Measurements from ENCODE around the gene BBS9. TPM values are rescaled to one million over a fixed set of nuclear protein-coding genes. Genes with fewer than 3 reads are reported as not detected.

The BBS9 gene
- total RNA-seq, 1 donor from 2014 or later: 18.6 TPM

GRCh38 chr7:33494474-33494873 lies 365.1 kb downstream of the BBS9 start:
- Mint-ChIP-seq H3K36me3 (ENCODE audit: low read depth) (no peaks in the 10 kb centered on the region), H3K4me1 (no peaks in the 10 kb centered on the region)
- POLR2A ChIA-PET: no interaction called here

GRCh38 chr7:33495207-33495606 lies 365.8 kb downstream of the BBS9 start:
- Mint-ChIP-seq H3K4me3 (no peak overlapping the region), H3K27me3 (no peaks in the 10 kb centered on the region), H3K9me3 (no peaks in the 10 kb centered on the region), H3K36me3 (ENCODE audit: low read depth) (no peaks in the 10 kb centered on the region), H3K27ac (no peak overlapping the region), H3K4me1 (no peaks in the 10 kb centered on the region)
- no peak for ATAC-seq (ENCODE audit: low read depth)
- POLR2A ChIA-PET: no interaction called here
- CTCF ChIA-PET: no interaction called here
- intact Hi-C loops (cut with micrococcal nuclease): no loop called here
- no peak for TF ChIP-seq CTCF (IDR thresholded peaks at IDR 0.05)
- no peak for DNase-seq

More at GRCh38 chr7:33494474-33494873, 365.1 kb downstream of the BBS9 start:
- CTCF ChIA-PET: no interaction called here
- DNase-seq: no peak
- no peak for TF ChIP-seq CTCF (IDR thresholded peaks at IDR 0.05)
- H3K9me3 Mint-ChIP-seq: no peaks in the 10 kb centered on the region
- no peaks in the 10 kb centered on the region for H3K27me3 Mint-ChIP-seq
- intact Hi-C loops (cut with micrococcal nuclease): no loop called here
- ATAC-seq (ENCODE audit: low read depth): no peak
- no peak overlapping the region for H3K27ac Mint-ChIP-seq
- no peak overlapping the region for H3K4me3 Mint-ChIP-seq

DNA sequence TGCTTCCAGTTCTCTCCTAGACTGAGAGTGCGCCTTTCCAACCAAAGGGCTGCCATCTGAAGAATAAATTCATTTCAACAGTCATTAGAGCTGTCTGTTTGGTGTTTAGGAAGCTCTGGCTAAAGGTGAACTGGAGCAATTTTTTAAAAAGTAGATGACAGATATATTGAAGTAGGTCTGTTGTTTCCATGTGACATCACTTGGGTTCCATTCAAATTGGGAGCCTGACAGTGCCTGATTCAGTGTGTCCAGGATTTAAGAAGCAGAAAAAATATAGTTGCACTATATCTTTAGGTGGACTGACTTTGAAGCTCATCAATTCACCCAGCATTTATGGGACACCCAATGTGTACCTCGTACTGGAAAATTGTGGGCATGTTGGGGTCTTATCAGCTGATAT lies 367.7 kb downstream of the BBS9 start:
- ATAC-seq (ENCODE audit: low read depth): no peak
- CTCF ChIA-PET: no interaction called here
- H3K4me1 Mint-ChIP-seq: no peaks in the 10 kb centered on the region

DNA sequence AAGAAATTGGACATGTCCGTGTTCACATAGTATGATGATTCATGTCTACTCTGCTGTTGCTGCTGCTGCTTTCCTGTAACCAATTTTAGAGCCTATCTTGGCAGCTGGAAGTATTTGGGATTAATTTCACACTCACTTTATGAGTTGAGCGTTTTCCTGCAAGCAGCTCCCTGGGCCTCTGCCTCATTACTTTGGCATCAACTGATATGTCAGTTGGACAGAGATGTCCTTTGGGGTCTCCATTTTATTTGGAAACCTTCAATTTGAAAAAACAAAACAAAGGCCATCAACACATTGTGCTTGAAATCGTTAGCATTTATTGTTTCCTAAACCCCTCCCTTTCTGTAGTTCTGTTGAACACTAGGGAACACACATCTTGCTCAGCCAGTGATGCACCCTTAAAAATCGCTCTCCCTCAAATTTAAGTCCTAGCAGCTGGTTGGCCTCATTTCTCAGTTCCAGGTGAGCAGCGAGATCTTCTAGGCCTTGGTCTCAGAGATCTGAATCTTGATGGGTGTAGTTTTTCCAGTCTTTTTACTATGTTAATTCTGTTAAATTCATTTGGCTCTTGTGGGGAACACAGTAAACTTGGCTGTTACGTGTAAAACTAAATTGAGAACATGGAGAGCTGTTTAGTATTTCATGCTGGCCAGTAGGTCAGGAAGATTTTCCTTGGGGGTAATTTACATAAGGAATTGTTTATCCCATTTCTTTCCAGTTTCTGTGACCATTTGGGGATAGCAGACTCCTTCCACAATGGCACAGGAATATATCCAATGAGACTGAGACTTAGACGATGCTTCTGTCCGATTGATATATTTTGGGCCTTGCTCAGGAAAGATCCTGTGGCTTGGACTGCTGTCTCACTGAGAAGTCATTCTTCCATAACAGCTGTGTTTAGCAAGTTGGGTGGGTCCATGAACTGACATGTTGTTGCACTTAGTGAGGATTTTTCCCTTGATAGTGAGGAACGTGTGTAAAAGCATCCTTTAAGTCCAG lies 371.6 kb downstream of the BBS9 start:
- H3K9me3 Mint-ChIP-seq: no peaks in the 10 kb centered on the region
- H3K27me3 Mint-ChIP-seq: no peaks in the 10 kb centered on the region
- H3K4me1 Mint-ChIP-seq: no peaks in the 10 kb centered on the region
- POLR2A ChIA-PET: no interaction called here
- intact Hi-C loops (cut with micrococcal nuclease): no loop called here
- DNase-seq: no peak
- H3K36me3 Mint-ChIP-seq (ENCODE audit: low read depth): peaks cover 7% of the 10 kb centered on the region
- H3K27ac Mint-ChIP-seq: no peak overlapping the region
- CTCF ChIA-PET: no interaction called here
- no peak overlapping the region for H3K4me3 Mint-ChIP-seq
- no peak for ATAC-seq (ENCODE audit: low read depth)
- TF ChIP-seq CTCF (IDR thresholded peaks at IDR 0.05): no peak

More for the DNA sequence above, 367.7 kb downstream of the BBS9 start:
- DNase-seq: no peak
- no peaks in the 10 kb centered on the region for H3K27me3 Mint-ChIP-seq
- H3K36me3 Mint-ChIP-seq (ENCODE audit: low read depth): no peaks in the 10 kb centered on the region
- no peak overlapping the region for H3K4me3 Mint-ChIP-seq
- TF ChIP-seq CTCF (IDR thresholded peaks at IDR 0.05): no peak
- intact Hi-C loops (cut with micrococcal nuclease): no loop called here
- POLR2A ChIA-PET: no interaction called here
- H3K27ac Mint-ChIP-seq: no peak overlapping the region
- no peaks in the 10 kb centered on the region for H3K9me3 Mint-ChIP-seq

GRCh38 chr7:33503014-33503413 lies 373.6 kb downstream of the BBS9 start:
- H3K36me3 Mint-ChIP-seq (ENCODE audit: low read depth): peaks cover 17% of the 10 kb centered on the region
- DNase-seq: no peak
- H3K27ac Mint-ChIP-seq: no peak overlapping the region
- no peaks in the 10 kb centered on the region for H3K27me3 Mint-ChIP-seq
- no peak for ATAC-seq (ENCODE audit: low read depth)
- ChIA-PET CTCF (no interaction called here), POLR2A (no interaction called here)
- intact Hi-C loops (cut with micrococcal nuclease): no loop called here
- H3K9me3 Mint-ChIP-seq: no peaks in the 10 kb centered on the region
- no peak for TF ChIP-seq CTCF (IDR thresholded peaks at IDR 0.05)
- H3K4me3 Mint-ChIP-seq: no peak overlapping the region
- H3K4me1 Mint-ChIP-seq: no peaks in the 10 kb centered on the region
